HS-5 (cell line): ENCODE data around the gene SLC25A21.
A peak's percentile ranks its signal among the peaks of the same experiment; 100 is the strongest.
"Not testable (repeated sequence)": the region's sequence is repeated elsewhere in the genome, so short reads cannot be mapped to it uniquely, and the experiment has no call there.

ENCODE experiments used
- DNase-seq: peaks from one replicate; pipeline ENCODE4 v3.0.0-alpha.2; 2012; ENCODE audit warnings: low read depth

Gene SLC25A21

GRCh38 chr14:36986407-36986806, 186.0 kb downstream of the SLC25A21 start:
- DNase-seq = no peak

- peak; percentile 59 for DNase-seq
Measured at GRCh38 chr14:36981832-36982529, 190.4 kb downstream of the SLC25A21 start.

- DNase-seq = not testable (repeated sequence)
Measured at GRCh38 chr14:36980413-36980812, 192.0 kb downstream of the SLC25A21 start.

GRCh38 chr14:36979863-36980262, 192.5 kb downstream of the SLC25A21 start:
- no peak for DNase-seq

GRCh38 chr14:36976571-36977023, 195.8 kb downstream of the SLC25A21 start:
- no peak for DNase-seq

- DNase-seq = no peak
Measured at GRCh38 chr14:36975834-36976233, 196.6 kb downstream of the SLC25A21 start.

GRCh38 chr14:36974985-36975384, 197.4 kb downstream of the SLC25A21 start:
- DNase-seq = no peak

GRCh38 chr14:36973806-36974442, 198.5 kb downstream of the SLC25A21 start:
- DNase-seq = no peak

- no peak for DNase-seq
Measured at GRCh38 chr14:36971263-36971855, 201.0 kb downstream of the SLC25A21 start.

- DNase-seq = no peak
Measured at GRCh38 chr14:36967892-36968555, 204.4 kb downstream of the SLC25A21 start.

GRCh38 chr14:36955967-36956366, 216.4 kb downstream of the SLC25A21 start:
- no peak for DNase-seq

GRCh38 chr14:36955376-36955775, 217.0 kb downstream of the SLC25A21 start:
- DNase-seq = no peak

GRCh38 chr14:36952689-36953088, 219.7 kb downstream of the SLC25A21 start:
- DNase-seq = peak; percentile 42

- no peak for DNase-seq
Measured at GRCh38 chr14:36951380-36951911, 221.0 kb downstream of the SLC25A21 start.

GRCh38 chr14:36950812-36951211, 221.6 kb downstream of the SLC25A21 start:
- DNase-seq = no peak

GRCh38 chr14:36949371-36949770, 223.0 kb downstream of the SLC25A21 start:
- DNase-seq = no peak

GRCh38 chr14:36948157-36948859, 224.1 kb downstream of the SLC25A21 start:
- DNase-seq = no peak

GRCh38 chr14:36947362-36947761, 225.0 kb downstream of the SLC25A21 start:
- no peak for DNase-seq

- no peak for DNase-seq
Measured at GRCh38 chr14:36946872-36947271, 225.5 kb downstream of the SLC25A21 start.

- DNase-seq = no peak
Measured at GRCh38 chr14:36944307-36945010, 227.9 kb downstream of the SLC25A21 start.
